NCI-H2171 (cell line): ENCODE data around the gene DUSP18.
"Not testable (repeated sequence)": the region's sequence is repeated elsewhere in the genome, so short reads cannot be mapped to it uniquely, and the experiment has no call there.

Experiments
- DNase-seq: peaks from one replicate; lab custom pipeline; 2025; lab: John Stamatoyannopoulos, UW

Gene DUSP18

DNA sequence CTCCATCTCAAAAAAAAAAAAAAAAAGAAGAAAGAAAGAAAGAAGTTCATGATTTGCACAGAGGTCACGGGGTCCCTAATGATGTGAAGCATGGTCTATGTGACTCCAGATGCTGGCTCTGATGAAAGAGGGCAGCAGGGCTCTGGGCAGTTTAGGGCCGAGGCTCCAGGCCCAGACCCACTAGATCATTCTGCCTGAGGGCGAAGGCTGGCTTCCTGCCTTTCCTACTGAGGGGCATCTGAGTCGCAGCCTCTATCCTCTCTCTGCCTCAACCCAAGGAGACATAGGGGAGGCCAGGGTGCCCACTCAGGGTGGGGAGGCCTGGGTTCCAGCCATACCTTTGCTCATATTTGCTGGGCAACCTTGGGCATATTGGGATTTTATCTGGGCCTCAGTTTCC, 27.3 kb downstream of the DUSP18 start:
- no peak for DNase-seq

DNA sequence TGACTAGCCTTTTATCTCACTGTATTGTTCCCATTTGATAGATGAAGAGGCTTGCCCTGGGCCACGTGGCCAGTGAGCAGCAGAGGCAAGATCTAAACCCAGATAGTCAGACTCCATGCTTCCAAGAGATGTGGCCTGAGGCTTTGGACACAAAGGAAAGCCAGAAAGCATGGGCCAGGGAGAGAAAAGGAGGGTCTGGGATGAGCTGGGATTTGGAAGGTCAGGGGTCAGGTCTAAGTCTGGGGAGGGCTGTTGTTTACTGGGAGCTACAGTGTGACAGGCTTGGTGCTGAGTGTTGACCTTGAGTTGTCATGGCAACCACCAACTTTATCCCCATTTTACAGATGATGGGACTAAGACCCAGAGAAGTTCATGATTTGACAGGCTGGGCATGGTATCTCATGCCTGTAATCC, 30.0 kb downstream of the DUSP18 start:
- DNase-seq = no peak

DNA sequence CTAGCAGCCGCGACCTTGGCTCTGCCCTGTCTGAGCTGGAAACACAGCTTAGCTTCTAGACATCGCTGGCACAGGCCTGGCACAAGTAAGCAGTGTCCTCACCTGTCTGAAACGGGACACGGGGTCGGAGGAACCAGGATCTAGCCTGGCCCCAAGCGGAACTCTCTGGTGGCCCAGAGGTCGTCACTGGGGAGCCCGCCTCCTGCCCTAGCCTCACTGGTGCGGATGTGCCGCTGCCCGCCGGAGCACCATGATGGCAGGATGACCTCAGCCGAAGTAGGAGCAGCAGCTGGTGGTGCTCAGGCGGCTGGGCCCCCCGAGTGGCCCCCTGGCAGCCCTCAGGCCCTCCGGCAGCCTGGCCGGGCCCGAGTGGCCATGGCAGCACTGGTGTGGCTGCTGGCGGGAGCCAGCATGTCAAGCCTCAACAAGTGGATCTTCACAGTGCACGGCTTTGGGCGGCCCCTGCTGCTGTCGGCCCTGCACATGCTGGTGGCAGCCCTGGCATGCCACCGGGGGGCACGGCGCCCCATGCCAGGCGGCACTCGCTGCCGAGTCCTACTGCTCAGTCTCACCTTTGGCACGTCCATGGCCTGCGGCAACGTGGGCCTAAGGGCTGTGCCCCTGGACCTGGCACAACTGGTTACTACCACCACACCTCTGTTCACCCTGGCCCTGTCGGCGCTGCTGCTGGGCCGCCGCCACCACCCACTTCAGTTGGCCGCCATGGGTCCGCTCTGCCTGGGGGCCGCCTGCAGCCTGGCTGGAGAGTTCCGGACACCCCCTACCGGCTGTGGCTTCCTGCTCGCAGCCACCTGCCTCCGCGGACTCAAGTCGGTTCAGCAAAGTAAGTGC, 31.2 kb downstream of the DUSP18 start:
- DNase-seq = no peak

DNA sequence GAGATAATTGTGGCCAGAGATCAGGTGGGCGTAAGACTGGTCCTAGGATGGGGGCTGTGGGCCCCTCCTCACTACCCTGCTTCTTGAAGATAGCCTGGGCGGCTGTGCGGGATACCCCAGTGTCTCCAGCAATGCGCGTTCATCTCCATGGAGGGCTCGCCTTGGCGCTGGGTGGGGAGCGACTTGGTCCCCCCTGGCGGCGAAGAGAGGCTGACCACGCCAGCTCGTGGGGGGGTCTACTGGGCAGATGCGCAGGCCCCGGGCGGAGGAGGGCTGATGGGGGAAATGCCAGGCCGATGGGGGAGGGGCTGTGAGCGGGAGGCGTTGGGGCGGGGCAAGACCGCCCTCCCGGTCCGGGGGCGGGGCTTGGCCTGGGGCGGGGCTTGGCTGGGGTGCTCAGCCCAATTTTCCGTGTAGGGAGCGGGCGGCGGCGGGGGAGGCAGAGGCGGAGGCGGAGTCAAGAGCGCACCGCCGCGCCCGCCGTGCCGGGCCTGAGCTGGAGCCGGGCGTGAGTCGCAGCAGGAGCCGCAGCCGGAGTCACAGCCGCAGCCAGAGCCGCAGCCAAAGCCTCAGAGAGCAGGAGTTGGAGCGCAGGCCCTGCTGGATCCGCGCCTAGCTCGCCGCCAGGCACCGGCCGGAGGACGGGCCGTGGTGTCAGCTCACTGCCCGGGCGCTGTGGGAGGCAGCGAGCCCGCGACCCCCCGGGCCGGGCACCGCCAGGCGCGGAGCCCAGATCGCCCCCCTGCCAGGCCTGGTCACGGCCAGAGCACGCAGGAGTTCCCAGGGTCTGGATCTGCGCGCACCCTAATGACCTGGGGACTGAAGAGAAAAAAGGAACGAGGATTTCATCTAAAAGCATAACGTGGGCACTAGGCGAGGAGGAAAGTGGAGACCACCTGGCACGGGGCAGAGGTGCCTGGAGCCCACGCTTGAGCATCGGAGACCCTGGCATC, 32.1 kb downstream of the DUSP18 start, which contains the start of gene SLC35E4:
SLC35E4 (plus strand) TSS at position 509 of the 953 bp plus-strand sequence. CDS start 670 bp downstream, outside the sequence.
- DNase-seq = peak; percentile 89

DNA sequence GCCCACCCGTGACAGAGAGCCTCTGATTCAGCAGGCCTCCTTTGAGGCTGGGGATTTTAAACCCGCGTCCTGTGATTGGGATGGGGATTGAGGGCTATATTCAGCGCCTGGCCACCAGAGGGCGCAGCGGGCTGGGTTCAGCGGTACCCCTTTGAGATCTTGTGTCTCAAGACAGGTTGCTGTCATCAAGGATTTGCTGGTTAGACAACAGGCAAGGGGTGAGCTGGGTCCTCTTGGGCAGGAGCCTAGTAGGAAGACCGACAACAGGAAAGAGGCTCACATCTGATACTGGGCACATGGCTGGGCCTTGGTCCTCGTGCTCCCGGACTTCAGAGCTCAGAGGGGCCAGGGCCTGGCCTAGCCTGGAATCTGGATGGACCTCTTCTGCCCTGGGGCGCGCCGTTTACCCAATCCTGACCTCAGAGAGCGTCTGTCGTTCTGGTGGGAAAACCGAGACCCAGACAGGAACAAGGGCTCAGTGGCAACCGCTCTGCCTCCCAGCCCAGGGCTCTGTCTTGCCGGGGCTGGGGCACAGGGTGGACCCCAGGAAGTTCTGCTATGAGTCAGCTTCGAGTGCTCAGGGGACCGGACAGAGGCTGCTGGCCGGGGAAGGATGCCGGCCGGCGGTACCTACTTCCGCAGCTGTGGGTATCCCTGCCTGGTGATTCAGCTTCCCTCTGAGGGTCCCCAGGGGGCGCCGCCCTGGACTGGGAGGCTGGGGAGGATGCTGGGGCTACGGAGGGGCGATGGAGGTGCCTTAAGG, 33.0 kb downstream of the DUSP18 start:
- peak; percentile 64 for DNase-seq

DNA sequence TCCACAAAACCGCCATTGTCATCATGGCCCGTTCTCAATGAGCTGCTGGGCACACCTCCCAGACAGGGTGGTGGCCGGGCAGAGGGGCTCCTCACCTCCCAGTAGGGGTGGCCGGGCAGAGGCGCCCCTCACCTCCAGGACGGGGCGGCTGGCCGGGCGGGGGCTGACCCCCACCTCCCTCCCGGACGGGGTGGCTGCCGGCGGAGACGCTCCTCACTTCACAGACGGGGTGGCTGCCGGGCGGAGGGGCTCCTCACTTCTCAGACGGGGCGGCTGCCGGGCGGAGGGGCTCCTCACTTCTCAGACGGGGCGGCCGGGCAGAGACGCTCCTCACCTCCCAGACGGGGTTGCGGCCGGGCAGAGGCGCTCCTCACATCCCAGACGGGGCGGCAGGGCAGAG, 36.2 kb downstream of the DUSP18 start:
- DNase-seq = not testable (repeated sequence)

DNA sequence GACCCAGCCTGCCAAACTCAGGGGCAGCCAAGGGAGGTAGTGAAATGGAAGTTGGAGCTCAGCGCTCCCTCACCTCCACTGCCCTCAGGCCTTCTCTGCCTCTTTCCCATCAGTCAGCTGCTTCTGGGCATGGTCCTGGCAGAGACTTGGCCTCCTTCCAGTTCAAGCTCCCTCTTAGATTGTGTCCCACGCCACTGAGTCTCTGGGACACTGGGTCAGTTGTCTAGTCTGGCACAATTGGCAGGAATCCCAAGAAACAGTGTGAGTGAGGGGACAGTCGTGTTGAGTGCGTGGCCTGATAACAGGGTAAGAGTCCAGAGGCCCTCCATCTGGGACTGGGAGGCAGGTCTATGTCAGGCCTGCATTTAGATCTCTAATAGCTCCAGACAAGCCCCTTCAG, 39.2 kb downstream of the DUSP18 start:
- no peak for DNase-seq

DNA sequence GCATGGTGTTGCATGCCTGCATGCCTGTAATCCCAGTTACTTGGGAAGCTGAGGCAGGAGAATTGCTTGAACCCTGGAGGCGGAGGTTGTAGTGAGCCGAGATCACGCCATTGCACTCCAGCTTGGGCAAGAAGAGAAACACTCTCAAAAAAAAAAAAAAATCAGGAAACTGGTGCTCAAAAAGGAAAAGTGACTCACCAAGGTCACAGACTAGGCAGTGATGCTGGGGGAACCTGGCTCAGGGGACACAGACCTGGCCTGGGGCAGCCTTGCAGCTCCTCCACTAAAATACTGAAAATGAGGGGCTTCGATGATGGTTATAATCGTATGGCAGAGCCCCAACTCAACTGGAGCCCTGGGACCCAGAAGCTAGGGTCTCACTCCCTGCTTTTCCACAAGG, 40.2 kb downstream of the DUSP18 start:
- no peak for DNase-seq

DNA sequence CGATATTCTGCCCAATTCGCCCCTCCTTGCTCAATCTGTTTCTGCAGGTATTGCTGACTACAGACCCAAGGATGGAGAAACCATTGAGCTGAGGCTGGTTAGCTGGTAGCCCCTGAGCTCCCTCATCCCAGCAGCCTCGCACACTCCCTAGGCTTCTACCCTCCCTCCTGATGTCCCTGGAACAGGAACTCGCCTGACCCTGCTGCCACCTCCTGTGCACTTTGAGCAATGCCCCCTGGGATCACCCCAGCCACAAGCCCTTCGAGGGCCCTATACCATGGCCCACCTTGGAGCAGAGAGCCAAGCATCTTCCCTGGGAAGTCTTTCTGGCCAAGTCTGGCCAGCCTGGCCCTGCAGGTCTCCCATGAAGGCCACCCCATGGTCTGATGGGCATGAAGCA, 41.3 kb downstream of the DUSP18 start:
- DNase-seq = no peak

DNA sequence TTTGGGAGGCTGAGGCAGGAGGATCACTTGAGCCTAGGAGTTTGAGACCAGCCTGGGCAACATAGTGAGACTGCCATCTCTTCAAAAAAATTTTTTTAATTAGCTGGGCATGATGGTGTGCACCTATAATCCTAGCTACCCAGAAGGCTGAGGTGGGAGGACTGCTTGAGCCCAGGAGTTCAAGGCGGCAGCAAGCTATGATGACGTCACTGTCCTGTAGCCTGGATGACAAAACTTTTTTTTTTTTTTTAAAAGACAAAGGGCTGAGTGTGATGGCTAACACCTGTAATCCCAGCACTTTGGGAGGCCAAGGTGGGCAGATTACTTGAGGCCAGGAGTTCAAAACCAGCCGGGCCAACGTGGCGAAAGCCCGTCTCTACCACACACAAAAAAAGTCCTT, 47.8 kb downstream of the DUSP18 start:
- not testable (repeated sequence) for DNase-seq

DNA sequence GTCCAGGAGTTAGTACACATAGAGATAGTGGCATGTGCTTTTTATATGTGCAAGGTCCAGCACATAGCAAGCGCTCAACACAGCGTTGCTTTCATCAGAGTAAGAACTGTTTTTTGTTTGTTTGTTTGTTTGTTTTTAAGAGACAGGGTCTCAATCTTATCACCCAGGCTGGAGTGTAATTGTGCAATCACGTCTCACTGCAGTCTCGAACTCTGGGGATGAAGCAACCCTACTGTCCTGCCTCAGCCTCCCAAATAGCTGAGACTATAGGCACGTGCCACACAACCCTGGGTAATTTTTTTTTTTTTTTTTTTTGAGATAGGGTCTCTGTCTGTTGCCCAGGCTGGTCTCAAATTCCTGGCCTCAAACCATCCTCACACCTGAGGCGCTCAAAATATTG, 49.9 kb downstream of the DUSP18 start:
- no peak for DNase-seq

DNA sequence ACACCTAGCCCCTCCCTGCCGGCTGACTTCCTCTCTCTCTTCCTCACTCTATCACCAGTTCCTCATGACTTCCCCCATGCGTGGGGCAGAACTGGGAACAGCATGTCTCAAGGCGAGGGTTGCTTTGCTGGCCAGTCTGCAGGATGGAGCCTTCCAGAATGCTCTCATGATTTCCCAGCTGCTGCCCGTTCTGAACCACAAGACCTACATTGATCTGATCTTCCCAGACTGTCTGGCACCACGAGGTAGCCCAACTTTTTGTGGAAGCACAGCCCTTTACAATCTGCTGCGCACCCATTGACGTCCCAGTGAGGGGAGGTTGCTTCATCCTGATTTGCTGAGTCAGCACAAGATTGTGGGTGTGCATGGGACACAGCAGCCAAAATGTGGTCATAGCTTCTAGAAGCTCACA, 52.1 kb downstream of the DUSP18 start:
- DNase-seq = no peak

DNA sequence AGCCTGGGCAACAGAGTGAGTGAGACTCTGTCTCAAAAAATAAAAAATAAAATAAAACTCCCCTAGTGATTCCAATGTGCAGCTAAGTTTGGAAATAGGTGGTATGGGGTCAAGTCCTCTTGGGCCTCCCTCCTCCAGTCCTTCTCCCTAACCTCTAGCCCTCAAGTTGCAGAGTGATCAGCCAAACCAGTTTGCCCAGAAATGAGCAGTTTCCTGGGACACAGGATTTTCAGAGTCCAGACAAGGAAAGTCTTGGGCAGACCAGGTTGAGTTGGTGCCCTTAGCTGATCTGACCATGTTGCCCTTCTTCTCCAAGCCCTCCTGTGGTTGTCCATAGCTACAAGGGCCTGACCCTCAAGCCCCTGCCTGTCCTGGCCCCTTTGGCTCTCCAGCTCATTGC, 52.8 kb downstream of the DUSP18 start:
- no peak for DNase-seq

DNA sequence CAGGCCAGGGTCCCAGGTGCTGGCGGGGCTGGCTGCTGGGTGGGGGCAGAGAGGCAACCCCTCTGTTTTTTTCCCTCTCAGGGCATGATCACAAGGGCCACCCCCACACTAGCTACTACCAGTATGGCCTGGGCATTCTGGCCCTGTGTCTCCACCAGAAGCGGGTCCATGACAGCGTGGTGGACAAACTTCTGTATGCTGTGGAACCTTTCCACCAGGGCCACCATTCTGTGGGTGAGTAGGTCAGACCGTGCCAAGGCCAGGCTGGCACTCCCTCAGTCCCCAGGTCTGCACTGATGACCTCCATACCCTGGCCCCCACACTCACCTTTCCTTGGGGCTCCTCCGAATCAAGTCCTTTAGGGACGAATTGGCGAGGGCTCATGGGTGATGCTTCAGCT, 53.4 kb downstream of the DUSP18 start:
- DNase-seq = no peak

DNA sequence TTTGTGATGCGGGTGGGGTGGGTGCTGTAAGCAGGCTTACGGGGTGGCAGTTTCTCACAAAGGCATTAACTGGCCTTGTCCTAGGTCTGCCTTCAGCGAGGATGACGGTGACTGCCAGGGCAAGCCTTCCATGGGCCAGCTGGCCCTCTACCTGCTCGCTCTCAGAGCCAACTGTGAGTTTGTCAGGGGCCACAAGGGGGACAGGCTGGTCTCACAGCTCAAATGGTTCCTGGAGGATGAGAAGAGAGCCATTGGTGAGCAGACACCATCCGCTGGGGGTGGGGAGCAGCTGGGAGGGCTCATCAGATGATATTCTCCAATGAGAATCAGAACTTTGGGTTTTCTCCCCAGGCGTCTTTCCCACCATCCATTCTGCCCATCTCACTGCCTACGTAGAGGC, 54.9 kb downstream of the DUSP18 start:
- DNase-seq = no peak
